ENCODE data around the gene LRRC4C.

DNA sequence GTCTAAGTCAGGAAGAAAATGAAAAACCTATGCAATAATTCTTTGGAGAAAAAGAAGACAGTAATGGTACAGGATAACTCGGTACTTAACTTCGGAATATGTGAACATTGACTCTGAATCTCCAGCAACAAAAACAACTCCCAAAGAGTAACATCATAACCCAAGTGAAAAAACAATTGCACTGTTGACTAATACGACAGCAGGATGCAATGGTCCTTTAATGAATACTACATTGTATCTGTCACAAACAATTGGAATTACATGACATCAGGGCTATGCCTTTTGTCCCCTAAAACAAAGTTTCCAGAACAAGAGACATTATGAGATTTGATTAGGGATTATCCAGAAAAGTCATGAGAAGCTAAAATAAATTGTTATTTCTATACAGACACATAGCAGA lies 1065.9 kb downstream of the LRRC4C start:
- TF ChIP-seq CTCF (conservative IDR thresholded peaks at IDR 0.05; ENCODE audit: low read depth in 2 of 2) (no peak), POLR2AphosphoS5 (IDR thresholded peaks at IDR 0.05; ENCODE audit: low read depth) (no peak), EZH2 (IDR thresholded peaks at IDR 0.05; ENCODE audit: low read depth, unreplicated experiment) (no peak), EZH2phosphoT487 (IDR thresholded peaks at IDR 0.05; ENCODE audit: unreplicated experiment) (no peak), JUNB (IDR thresholded peaks at IDR 0.05; ENCODE audit: unreplicated experiment) (no peak), CREB1 (CRISPR knock-in tag; IDR thresholded peaks at IDR 0.05; ENCODE audit: low read depth) (no peak), ETS1 (IDR thresholded peaks at IDR 0.05) (no peak), STAT1 (IDR thresholded peaks at IDR 0.05; ENCODE audit: unreplicated experiment) (no peak), NANOG (IDR thresholded peaks at IDR 0.05; ENCODE audit: borderline replicate concordance) (no peak), ZNF331 (CRISPR knock-in tag; IDR thresholded peaks at IDR 0.05; ENCODE audit: low read depth) (no peak), ZNF114 (CRISPR knock-in tag; IDR thresholded peaks at IDR 0.05) (no peak)
- TF ChIP-seq, protein P1, sequence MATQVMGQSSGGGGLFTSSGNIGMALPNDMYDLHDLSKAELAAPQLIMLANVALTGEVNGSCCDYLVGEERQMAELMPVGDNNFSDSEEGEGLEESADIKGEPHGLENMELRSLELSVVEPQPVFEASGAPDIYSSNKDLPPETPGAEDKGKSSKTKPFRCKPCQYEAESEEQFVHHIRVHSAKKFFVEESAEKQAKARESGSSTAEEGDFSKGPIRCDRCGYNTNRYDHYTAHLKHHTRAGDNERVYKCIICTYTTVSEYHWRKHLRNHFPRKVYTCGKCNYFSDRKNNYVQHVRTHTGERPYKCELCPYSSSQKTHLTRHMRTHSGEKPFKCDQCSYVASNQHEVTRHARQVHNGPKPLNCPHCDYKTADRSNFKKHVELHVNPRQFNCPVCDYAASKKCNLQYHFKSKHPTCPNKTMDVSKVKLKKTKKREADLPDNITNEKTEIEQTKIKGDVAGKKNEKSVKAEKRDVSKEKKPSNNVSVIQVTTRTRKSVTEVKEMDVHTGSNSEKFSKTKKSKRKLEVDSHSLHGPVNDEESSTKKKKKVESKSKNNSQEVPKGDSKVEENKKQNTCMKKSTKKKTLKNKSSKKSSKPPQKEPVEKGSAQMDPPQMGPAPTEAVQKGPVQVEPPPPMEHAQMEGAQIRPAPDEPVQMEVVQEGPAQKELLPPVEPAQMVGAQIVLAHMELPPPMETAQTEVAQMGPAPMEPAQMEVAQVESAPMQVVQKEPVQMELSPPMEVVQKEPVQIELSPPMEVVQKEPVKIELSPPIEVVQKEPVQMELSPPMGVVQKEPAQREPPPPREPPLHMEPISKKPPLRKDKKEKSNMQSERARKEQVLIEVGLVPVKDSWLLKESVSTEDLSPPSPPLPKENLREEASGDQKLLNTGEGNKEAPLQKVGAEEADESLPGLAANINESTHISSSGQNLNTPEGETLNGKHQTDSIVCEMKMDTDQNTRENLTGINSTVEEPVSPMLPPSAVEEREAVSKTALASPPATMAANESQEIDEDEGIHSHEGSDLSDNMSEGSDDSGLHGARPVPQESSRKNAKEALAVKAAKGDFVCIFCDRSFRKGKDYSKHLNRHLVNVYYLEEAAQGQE (IDR thresholded peaks at IDR 0.05; ENCODE audit: unreplicated experiment): no peak
- TF ChIP-seq, protein P2, sequence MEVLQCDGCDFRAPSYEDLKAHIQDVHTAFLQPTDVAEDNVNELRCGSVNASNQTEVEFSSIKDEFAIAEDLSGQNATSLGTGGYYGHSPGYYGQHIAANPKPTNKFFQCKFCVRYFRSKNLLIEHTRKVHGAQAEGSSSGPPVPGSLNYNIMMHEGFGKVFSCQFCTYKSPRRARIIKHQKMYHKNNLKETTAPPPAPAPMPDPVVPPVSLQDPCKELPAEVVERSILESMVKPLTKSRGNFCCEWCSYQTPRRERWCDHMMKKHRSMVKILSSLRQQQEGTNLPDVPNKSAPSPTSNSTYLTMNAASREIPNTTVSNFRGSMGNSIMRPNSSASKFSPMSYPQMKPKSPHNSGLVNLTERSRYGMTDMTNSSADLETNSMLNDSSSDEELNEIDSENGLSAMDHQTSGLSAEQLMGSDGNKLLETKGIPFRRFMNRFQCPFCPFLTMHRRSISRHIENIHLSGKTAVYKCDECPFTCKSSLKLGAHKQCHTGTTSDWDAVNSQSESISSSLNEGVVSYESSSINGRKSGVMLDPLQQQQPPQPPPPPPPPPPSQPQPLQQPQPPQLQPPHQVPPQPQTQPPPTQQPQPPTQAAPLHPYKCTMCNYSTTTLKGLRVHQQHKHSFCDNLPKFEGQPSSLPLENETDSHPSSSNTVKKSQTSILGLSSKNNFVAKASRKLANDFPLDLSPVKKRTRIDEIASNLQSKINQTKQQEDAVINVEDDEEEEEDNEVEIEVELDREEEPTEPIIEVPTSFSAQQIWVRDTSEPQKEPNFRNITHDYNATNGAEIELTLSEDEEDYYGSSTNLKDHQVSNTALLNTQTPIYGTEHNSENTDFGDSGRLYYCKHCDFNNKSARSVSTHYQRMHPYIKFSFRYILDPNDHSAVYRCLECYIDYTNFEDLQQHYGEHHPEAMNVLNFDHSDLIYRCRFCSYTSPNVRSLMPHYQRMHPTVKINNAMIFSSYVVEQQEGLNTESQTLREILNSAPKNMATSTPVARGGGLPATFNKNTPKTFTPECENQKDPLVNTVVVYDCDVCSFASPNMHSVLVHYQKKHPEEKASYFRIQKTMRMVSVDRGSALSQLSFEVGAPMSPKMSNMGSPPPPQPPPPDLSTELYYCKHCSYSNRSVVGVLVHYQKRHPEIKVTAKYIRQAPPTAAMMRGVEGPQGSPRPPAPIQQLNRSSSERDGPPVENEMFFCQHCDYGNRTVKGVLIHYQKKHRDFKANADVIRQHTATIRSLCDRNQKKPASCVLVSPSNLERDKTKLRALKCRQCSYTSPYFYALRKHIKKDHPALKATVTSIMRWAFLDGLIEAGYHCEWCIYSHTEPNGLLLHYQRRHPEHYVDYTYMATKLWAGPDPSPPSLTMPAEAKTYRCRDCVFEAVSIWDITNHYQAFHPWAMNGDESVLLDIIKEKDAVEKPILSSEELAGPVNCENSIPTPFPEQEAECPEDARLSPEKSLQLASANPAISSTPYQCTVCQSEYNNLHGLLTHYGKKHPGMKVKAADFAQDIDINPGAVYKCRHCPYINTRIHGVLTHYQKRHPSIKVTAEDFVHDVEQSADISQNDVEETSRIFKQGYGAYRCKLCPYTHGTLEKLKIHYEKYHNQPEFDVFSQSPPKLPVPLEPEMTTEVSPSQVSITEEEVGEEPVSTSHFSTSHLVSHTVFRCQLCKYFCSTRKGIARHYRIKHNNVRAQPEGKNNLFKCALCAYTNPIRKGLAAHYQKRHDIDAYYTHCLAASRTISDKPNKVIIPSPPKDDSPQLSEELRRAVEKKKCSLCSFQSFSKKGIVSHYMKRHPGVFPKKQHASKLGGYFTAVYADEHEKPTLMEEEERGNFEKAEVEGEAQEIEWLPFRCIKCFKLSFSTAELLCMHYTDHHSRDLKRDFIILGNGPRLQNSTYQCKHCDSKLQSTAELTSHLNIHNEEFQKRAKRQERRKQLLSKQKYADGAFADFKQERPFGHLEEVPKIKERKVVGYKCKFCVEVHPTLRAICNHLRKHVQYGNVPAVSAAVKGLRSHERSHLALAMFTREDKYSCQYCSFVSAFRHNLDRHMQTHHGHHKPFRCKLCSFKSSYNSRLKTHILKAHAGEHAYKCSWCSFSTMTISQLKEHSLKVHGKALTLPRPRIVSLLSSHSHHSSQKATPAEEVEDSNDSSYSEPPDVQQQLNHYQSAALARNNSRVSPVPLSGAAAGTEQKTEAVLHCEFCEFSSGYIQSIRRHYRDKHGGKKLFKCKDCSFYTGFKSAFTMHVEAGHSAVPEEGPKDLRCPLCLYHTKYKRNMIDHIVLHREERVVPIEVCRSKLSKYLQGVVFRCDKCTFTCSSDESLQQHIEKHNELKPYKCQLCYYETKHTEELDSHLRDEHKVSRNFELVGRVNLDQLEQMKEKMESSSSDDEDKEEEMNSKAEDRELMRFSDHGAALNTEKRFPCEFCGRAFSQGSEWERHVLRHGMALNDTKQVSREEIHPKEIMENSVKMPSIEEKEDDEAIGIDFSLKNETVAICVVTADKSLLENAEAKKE (CRISPR knock-in tag; IDR thresholded peaks at IDR 0.05): no peak

All from GM23338 (cell line).